ENCODE data around the gene FAM227A. TPM values are rescaled to one million over a fixed set of nuclear protein-coding genes. Genes with fewer than 3 reads are reported as not detected.

FAM227A gene
- total RNA-seq, 2 donors from 2014 or later = 1.3 to 3.6 TPM

GRCh38 chr22:38531251-38531938 lies 124.8 kb downstream of the FAM227A start:
- H3K4me3 ChIP-seq = no peak overlapping the region
- intact Hi-C loops (cut with DNase I) = no loop called here
- DNase-seq (no peak), ATAC-seq (no peak)
- H3K27ac ChIP-seq = no peak overlapping the region
- no peaks in the 10 kb centered on the region for H3K9me3 ChIP-seq
- no peaks in the 10 kb centered on the region for H3K4me1 ChIP-seq
- no peaks in the 10 kb centered on the region for H3K36me3 ChIP-seq (replicated peaks in 1 of 2; ENCODE audit: insufficient read depth in 1 of 2, low read depth in 2 of 2)
- H3K27me3 ChIP-seq = no peaks in the 10 kb centered on the region
- WGBS, 2 donors = 91 to 94% methylated on average over 4 of the region's 4 CpGs
- TF ChIP-seq CTCF (IDR thresholded peaks at IDR 0.05) (no peak), POLR2A (IDR thresholded peaks at IDR 0.05) (no peak)

Other genes starting within 250 kb of the FAM227A start
- not detected for gene KCNJ4, start 201.2 kb downstream of the FAM227A start, total RNA-seq
- gene KDELR3, start 188.3 kb downstream of the FAM227A start, total RNA-seq = 10 to 100 TPM in 1 of 2 donors, 1 to 10 TPM in 1; 5.6 to 16.3 TPM
- 100 to 1,000 TPM; 403 to 467 TPM for gene DDX17, start 150.1 kb downstream of the FAM227A start, total RNA-seq
- gene DMC1, start 86.2 kb downstream of the FAM227A start, total RNA-seq = under 1 TPM in 1 of 2 donors, not detected in 1; 0.78 TPM
- 10 to 100 TPM in 1 of 2 donors, 1 to 10 TPM in 1; 8.6 to 16.5 TPM for gene CBY1, start 246 bp upstream of the FAM227A start, total RNA-seq
- 10 to 100 TPM; 16.6 to 21.4 TPM for gene TOMM22, start 25.6 kb upstream of the FAM227A start, total RNA-seq
- gene JOSD1, start 44.6 kb upstream of the FAM227A start, total RNA-seq = 10 to 100 TPM; 20.4 to 50.3 TPM
- gene GTPBP1, start 49.6 kb upstream of the FAM227A start, total RNA-seq = 10 to 100 TPM; 34.0 to 53.4 TPM
- 100 to 1,000 TPM; 143 to 166 TPM for gene SUN2, start 99.6 kb upstream of the FAM227A start, total RNA-seq
- gene DNAL4, start 137.8 kb upstream of the FAM227A start, total RNA-seq = 10 to 100 TPM; 11.4 to 13.8 TPM
- gene NPTXR, start 187.6 kb upstream of the FAM227A start, total RNA-seq = 10 to 100 TPM in 1 of 2 donors, 1 to 10 TPM in 1; 6.0 to 10.5 TPM
- 10 to 100 TPM; 32.7 to 45.2 TPM for gene CBX6, start 215.8 kb upstream of the FAM227A start, total RNA-seq

Measured in body of pancreas (tissue), 4 donors.